Fibroblast of lung (primary cell): ENCODE results near the gene DSPP. TPM values are rescaled to one million over a fixed set of nuclear protein-coding genes. Genes with fewer than 3 reads are reported as not detected.

Experiments
- DNase-seq, 2 donors: peaks; one replicate each; pipeline versions ENCODE4 v3.0.0 to v3.0.0-alpha.2; 2010; ENCODE audit warnings: low read depth in 2 of 2
- H2AFZ ChIP-seq: 2 replicates; pipeline ENCODE4 v1.5.1; 2012; ENCODE audit warnings: low read length, control low read depth, inconsistent platforms
- H3K27ac ChIP-seq: 2 replicates; pipeline ENCODE4 v1.5.1; 2011; ENCODE audit warnings: low read length, control low read depth; ENCODE audit not compliant: insufficient read depth
- H3K27me3 ChIP-seq: 2 replicates; pipeline ENCODE4 v1.5.1; 2011; ENCODE audit warnings: mild to moderate bottlenecking, low read length; ENCODE audit not compliant: control insufficient read depth, insufficient read depth
- H3K36me3 ChIP-seq: 2 replicates; pipeline ENCODE4 v1.5.1; 2011; ENCODE audit warnings: low read length; ENCODE audit not compliant: control insufficient read depth, insufficient read depth
- H3K4me1 ChIP-seq: 2 replicates; pipeline ENCODE4 v1.5.1; 2011; ENCODE audit warnings: low read length; ENCODE audit not compliant: control insufficient read depth, insufficient read depth; ENCODE audit errors: extremely low read depth
- H3K4me2 ChIP-seq: 2 replicates; pipeline ENCODE4 v1.5.1; 2011; ENCODE audit warnings: low read length, control low read depth; ENCODE audit not compliant: insufficient read depth; ENCODE audit errors: extremely low read depth
- H3K4me3 ChIP-seq, 4 experiments: fragments of 200-600 bp in 1 of 4; sonication (generic) in 1 of 4; replicated peaks in 1 of 4; 2 replicates each; pipeline ENCODE4 v1.5.1; 2011 to 2016; ENCODE audit warnings: low read length in 4 of 4, low read depth in 3 of 4, mild to moderate bottlenecking in 3 of 4, control low read depth in 2 of 4, inconsistent platforms in 1 of 4, mixed read lengths in 1 of 4; ENCODE audit not compliant: insufficient read depth in 1 of 4; ENCODE audit errors: control extremely low read depth in 1 of 4
- H3K79me2 ChIP-seq: 2 replicates; pipeline ENCODE4 v1.5.1; 2012; ENCODE audit warnings: mild to moderate bottlenecking, low read length, inconsistent platforms; ENCODE audit not compliant: control insufficient read depth, insufficient read depth
- H3K9ac ChIP-seq: 2 replicates; pipeline ENCODE4 v1.5.1; 2011; ENCODE audit warnings: mild to moderate bottlenecking, low read length, control low read depth; ENCODE audit not compliant: insufficient read depth
- H3K9me3 ChIP-seq: 2 replicates; pipeline ENCODE4 v1.5.1; 2012; ENCODE audit warnings: low read depth, low read length; ENCODE audit not compliant: control insufficient read depth, insufficient read depth
- H4K20me1 ChIP-seq: 2 replicates; pipeline ENCODE4 v1.5.1; 2011; ENCODE audit warnings: low read length; ENCODE audit not compliant: control insufficient read depth, insufficient read depth; ENCODE audit errors: extremely low read depth
- EZH2 ChIP-seq: IDR thresholded peaks from 2 replicates; pipeline ENCODE4 v1.5.1; 2012; ENCODE audit warnings: low read length, control low read depth, mild to moderate bottlenecking; ENCODE audit errors: missing control alignments
- polyA plus RNA-seq, 2 donors: library from polyadenylated mRNA; depleted of rRNA in 1 of 2; stranded (reverse) in 1 of 2; unstranded in 1 of 2; fragments of >200 nt; gene quantifications; 2 replicates each; pipeline ENCODE4 v1.2.1, GENCODE V29; 2011 to 2012; ENCODE audit warnings: missing spikeins in 1 of 2
- total RNA-seq: library from RNA; depleted of rRNA; stranded (reverse); fragments of >200 nt; gene quantifications from 2 replicates; pipeline ENCODE4 v1.2.1, GENCODE V29; 2014
- TF ChIP-seq, protein P1 (sequence below), 2 donors: IDR thresholded peaks in 1 of 2; conservative IDR thresholded peaks in 1 of 2; 1 replicate in 1 of 2; 2 replicates in 1 of 2; pipeline ENCODE4 v1.5.1; 2011 to 2012; ENCODE audit warnings: low read length in 2 of 2, control low read depth in 1 of 2, inconsistent platforms in 1 of 2, low read depth in 1 of 2, mild to moderate bottlenecking in 1 of 2

The DSPP gene
- total and polyA plus RNA-seq, 2 donors (not counting 1 experiment from before 2014, with no cell fraction given), result not detected

DNA sequence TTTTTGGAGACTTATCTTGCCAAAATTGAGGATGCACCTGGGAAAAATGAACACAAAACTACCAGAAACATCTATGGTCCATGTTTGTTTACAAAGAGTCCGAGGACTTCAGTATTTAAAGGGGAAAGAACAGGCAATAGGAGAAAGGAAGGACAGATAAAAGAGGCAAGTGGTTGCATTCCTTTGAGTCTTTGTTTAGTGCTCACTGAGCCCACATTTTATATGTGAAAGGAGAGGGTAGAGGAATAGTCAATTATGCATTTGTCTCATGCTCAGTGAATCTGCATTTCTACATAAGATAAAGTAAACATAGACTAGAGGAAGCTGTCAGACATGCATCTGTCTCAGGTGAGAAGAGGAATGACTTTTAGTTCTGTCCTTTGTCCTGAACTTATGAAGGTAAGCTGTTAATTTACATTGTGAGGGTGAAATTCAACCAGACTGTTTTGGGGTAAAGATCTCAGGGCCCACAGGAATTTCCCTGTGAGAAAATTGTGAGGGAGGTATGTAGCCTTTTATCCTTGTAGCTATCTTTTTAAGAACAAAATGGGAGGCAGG is 46.2 kb downstream of the DSPP start:
- DNase-seq, result no peak
- no peak overlapping the region for H3K4me2 ChIP-seq
- TF ChIP-seq, protein P1, sequence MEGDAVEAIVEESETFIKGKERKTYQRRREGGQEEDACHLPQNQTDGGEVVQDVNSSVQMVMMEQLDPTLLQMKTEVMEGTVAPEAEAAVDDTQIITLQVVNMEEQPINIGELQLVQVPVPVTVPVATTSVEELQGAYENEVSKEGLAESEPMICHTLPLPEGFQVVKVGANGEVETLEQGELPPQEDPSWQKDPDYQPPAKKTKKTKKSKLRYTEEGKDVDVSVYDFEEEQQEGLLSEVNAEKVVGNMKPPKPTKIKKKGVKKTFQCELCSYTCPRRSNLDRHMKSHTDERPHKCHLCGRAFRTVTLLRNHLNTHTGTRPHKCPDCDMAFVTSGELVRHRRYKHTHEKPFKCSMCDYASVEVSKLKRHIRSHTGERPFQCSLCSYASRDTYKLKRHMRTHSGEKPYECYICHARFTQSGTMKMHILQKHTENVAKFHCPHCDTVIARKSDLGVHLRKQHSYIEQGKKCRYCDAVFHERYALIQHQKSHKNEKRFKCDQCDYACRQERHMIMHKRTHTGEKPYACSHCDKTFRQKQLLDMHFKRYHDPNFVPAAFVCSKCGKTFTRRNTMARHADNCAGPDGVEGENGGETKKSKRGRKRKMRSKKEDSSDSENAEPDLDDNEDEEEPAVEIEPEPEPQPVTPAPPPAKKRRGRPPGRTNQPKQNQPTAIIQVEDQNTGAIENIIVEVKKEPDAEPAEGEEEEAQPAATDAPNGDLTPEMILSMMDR (conservative IDR thresholded peaks at IDR 0.05 in 1 of 2, IDR thresholded peaks at IDR 0.05 in 1 of 2; ENCODE audit: low read depth in 1 of 2, low read length in 2 of 2), result no peak
- TF ChIP-seq EZH2, result no peak

DNA sequence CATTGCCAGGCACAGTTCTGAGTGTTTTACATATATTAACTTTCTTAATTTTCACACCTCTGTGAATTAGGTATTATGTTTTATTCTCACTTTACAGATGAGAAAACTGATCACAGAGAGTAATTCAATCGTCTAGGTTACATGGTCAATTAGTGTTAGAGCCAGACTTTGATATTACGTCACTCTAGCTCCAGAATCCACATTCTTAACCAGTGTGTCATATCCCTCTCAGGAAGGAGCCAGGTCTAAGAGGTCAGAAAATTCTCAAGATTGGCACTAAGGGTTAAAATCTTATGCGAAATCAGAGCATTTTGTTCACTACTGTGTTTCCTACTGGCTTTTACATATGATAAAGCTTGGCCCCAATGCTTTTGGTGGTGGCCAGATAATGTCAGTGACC is 49.2 kb downstream of the DSPP start:
- no peak overlapping the region for H3K27ac ChIP-seq
- no peak overlapping the region for H3K9ac ChIP-seq
- H3K9me3 ChIP-seq, result no peaks in the 10 kb centered on the region
- no peaks in the 10 kb centered on the region for H4K20me1 ChIP-seq
- DNase-seq, result peak; percentile 61 to 77
- H3K4me3 ChIP-seq, result no peak overlapping the region
- no peaks in the 10 kb centered on the region for H3K36me3 ChIP-seq
- TF ChIP-seq EZH2, result no peak
- TF ChIP-seq, protein P1 (conservative IDR thresholded peaks at IDR 0.05 in 1 of 2, IDR thresholded peaks at IDR 0.05 in 1 of 2; ENCODE audit: low read depth in 1 of 2, low read length in 2 of 2), result no peak
- H3K4me2 ChIP-seq, result no peak overlapping the region
- H3K79me2 ChIP-seq, result no peaks in the 10 kb centered on the region
- H2AFZ ChIP-seq, result no peak overlapping the region
- peaks cover 2% of the 10 kb centered on the region for H3K4me1 ChIP-seq
- H3K27me3 ChIP-seq, result no peaks in the 10 kb centered on the region

More for the DNA sequence above, 46.2 kb downstream of the DSPP start:
- H2AFZ ChIP-seq, result no peak overlapping the region
- H3K79me2 ChIP-seq, result no peaks in the 10 kb centered on the region
- peaks cover 2% of the 10 kb centered on the region for H3K4me1 ChIP-seq
- H3K9me3 ChIP-seq, result no peaks in the 10 kb centered on the region
- no peak overlapping the region for H3K27ac ChIP-seq
- no peaks in the 10 kb centered on the region for H3K27me3 ChIP-seq
- no peak overlapping the region for H3K4me3 ChIP-seq
- H4K20me1 ChIP-seq, result no peaks in the 10 kb centered on the region
- H3K36me3 ChIP-seq, result no peaks in the 10 kb centered on the region
- H3K9ac ChIP-seq, result no peak overlapping the region

DNA sequence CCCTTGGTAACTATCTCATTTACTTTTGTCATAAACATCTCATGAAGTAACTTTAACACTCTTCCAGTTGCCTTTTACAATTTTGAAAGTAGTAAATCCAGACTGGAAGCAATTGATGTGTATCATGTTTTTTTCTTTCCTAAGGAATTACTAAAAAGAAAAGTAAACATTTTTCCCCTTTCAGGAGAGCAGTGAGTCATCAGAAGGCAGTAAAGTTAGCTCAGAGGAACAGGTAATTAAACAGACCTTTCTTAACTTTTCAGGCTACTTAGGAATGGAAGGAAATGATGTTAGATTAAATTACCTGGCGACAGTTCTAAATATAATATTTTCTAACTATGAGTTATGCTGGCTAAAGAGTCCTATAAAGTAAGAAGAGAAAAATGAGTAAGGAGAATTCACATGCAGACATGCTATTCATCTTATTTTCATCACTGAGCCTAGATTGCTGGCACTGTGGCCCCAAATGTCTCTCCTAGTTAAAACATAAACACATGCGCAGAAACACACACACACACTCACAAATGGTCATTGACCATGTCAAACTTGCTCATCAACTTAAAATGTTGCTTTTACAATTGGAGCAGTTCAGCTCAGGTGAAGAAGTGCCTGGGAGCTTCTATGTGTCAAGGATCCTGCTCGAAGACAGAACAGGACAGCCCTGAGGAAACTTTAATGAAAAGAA is 51.1 kb downstream of the DSPP start:
- Histone ChIP-seq H3K4me3 (no peak overlapping the region), H3K79me2 (no peaks in the 10 kb centered on the region), H3K36me3 (no peaks in the 10 kb centered on the region), H3K27me3 (no peaks in the 10 kb centered on the region), H3K4me1 (peaks cover 2% of the 10 kb centered on the region), H3K9ac (no peak overlapping the region), H4K20me1 (no peaks in the 10 kb centered on the region), H3K4me2 (peak overlapping the region; percentile 5), H3K27ac (no peak overlapping the region), H3K9me3 (no peaks in the 10 kb centered on the region), H2AFZ (no peak overlapping the region)
- TF ChIP-seq EZH2, result no peak
- TF ChIP-seq, protein P1 (conservative IDR thresholded peaks at IDR 0.05 in 1 of 2, IDR thresholded peaks at IDR 0.05 in 1 of 2; ENCODE audit: low read depth in 1 of 2, low read length in 2 of 2), result no peak
- peak in 1 of 2 donors; percentile 30 for DNase-seq
